ENCODE measurements around the gene WNT7A. TPM values are rescaled to one million over a fixed set of nuclear protein-coding genes. Genes with fewer than 3 reads are reported as not detected.

The WNT7A gene
- total RNA-seq, 2 donors from 2014 or later = 0.13 TPM; not detected in 1

DNA sequence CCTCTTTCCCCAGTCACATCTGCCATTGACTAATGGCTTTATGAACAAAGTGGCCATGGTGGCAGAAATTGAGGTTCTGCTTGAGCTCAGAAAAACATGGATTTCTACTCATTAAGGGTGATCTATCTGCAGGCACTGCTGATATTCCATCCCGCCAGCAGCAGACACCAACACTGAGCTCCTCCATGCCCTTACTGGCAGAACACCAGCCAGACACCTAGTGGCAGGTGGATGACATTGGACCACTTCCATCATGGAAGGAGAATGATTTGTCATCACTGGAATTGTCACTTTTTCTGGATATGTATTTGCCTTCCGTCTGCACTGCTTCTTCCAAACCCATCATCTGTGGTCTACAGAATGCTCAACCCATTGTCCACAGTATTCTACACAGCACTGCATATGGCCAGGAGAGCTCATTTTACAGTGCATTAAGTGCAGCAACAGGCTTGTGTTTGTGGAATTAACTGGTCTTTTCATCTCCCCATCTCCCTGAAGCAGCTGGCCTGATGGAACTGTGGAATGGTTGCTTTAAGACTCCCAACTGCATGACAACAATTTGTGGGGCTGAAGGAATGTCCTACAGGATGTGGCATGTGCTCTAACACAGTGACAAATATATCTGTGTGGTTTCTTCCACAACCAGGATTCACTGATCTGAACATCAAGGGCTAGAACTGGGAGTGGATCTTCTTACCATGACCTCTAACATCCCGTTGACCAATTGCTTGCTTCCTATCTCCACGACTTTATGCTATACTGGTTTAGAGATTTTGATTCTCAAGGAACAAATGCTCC, 103.4 kb downstream of the WNT7A start:
- no peaks in the 10 kb centered on the region for H3K9me3 ChIP-seq (ENCODE audit: control insufficient read depth, low read length)
- no peaks in the 10 kb centered on the region for H3K9me3 Mint-ChIP-seq
- H3K36me3 Mint-ChIP-seq (ENCODE audit: low read depth) = no peaks in the 10 kb centered on the region
- H3K4me1 ChIP-seq (ENCODE audit: control insufficient read depth, insufficient read depth, low read length) = no peaks in the 10 kb centered on the region
- no peak overlapping the region for H3K27ac ChIP-seq (ENCODE audit: low read depth, low read length)
- 90 to 93% methylated on average over 3 to 4 of the region's 4 CpGs for WGBS, 2 experiments (ENCODE audit: insufficient coverage in 1 of 2, insufficient read length in 1 of 2)
- TF ChIP-seq, protein P1, sequence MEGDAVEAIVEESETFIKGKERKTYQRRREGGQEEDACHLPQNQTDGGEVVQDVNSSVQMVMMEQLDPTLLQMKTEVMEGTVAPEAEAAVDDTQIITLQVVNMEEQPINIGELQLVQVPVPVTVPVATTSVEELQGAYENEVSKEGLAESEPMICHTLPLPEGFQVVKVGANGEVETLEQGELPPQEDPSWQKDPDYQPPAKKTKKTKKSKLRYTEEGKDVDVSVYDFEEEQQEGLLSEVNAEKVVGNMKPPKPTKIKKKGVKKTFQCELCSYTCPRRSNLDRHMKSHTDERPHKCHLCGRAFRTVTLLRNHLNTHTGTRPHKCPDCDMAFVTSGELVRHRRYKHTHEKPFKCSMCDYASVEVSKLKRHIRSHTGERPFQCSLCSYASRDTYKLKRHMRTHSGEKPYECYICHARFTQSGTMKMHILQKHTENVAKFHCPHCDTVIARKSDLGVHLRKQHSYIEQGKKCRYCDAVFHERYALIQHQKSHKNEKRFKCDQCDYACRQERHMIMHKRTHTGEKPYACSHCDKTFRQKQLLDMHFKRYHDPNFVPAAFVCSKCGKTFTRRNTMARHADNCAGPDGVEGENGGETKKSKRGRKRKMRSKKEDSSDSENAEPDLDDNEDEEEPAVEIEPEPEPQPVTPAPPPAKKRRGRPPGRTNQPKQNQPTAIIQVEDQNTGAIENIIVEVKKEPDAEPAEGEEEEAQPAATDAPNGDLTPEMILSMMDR (conservative IDR thresholded peaks at IDR 0.05) = peak; percentile 68
- no peaks in the 10 kb centered on the region for H3K36me3 ChIP-seq (ENCODE audit: control insufficient read depth, insufficient read depth, low read length)
- H3K9ac ChIP-seq (ENCODE audit: extremely low read depth, low read length, poor library complexity, severe bottlenecking) = no peak overlapping the region
- H3K27me3 Mint-ChIP-seq (ENCODE audit: insufficient read depth) = peaks cover 2% of the 10 kb centered on the region
- H3K27me3 ChIP-seq (ENCODE audit: control insufficient read depth, insufficient read depth, low read length, poor library complexity, severe bottlenecking) = no peaks in the 10 kb centered on the region
- no peak overlapping the region for H3K4me3 Mint-ChIP-seq
- DNase-seq = peak; percentile 52
- H3K27ac Mint-ChIP-seq = no peak overlapping the region
- no peaks in the 10 kb centered on the region for H3K4me1 Mint-ChIP-seq
- no peak overlapping the region for H3K4me3 ChIP-seq (ENCODE audit: low read length)

DNA sequence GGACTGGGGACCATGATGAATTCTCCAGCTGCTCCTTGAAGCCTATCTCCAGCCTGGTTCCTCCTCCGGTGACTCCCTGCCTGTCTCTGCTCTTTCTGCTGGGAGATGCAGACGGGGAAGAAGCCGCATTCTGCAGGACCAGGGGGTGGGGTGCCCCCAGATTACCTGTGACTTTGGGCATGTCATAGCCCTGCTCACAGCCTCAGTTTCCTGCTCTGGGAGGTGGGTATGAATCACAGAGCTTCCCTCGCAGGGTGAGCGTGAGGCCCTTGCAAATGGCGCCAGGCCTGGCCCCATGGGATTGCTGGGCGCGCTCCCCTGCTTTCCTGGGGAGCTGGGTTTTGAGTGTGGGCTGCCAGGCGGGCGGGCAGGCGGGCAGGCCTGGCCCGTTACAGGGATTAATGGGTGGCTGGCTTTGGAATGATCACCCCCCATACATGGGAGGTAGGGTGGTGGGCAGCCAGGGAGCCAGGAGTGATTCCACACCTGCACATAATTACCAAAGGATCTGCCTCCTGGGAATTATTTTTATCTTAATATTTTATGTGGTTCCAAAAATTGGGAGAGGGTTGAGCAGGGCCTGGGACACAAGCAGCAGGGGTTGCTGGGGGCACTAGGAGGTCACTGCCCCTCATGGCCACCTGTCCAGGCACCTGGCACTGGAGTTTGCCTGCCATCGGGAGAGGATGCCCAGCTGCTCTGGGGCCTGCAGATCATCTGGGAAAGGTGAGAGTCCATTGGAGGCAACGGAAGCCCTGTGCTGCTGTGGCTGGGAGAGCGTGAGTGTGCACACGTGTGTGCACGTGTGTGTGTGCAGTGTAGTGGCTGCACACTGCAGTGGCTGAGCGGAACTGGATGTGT, 106.8 kb downstream of the WNT7A start:
- H3K9me3 Mint-ChIP-seq = no peaks in the 10 kb centered on the region
- TF ChIP-seq, protein P1 (conservative IDR thresholded peaks at IDR 0.05) = no peak
- peak; percentile 24 for DNase-seq
- Histone ChIP-seq H3K27ac (ENCODE audit: low read depth, low read length) (no peak overlapping the region), H3K9me3 (ENCODE audit: control insufficient read depth, low read length) (no peaks in the 10 kb centered on the region), H3K9ac (ENCODE audit: extremely low read depth, low read length, poor library complexity, severe bottlenecking) (no peak overlapping the region), H3K4me3 (ENCODE audit: low read length) (no peak overlapping the region), H3K36me3 (ENCODE audit: control insufficient read depth, insufficient read depth, low read length) (no peaks in the 10 kb centered on the region), H3K4me1 (ENCODE audit: control insufficient read depth, insufficient read depth, low read length) (peaks cover 7% of the 10 kb centered on the region), H3K27me3 (ENCODE audit: control insufficient read depth, insufficient read depth, low read length, poor library complexity, severe bottlenecking) (no peaks in the 10 kb centered on the region)
- peaks cover 11% of the 10 kb centered on the region for H3K4me1 Mint-ChIP-seq
- no peak overlapping the region for H3K4me3 Mint-ChIP-seq
- WGBS, 2 experiments (ENCODE audit: insufficient coverage in 1 of 2, insufficient read length in 1 of 2) = 93% methylated on average over 9 to 18 of the region's 18 CpGs
- H3K27me3 Mint-ChIP-seq (ENCODE audit: insufficient read depth) = peaks cover 2% of the 10 kb centered on the region
- H3K36me3 Mint-ChIP-seq (ENCODE audit: low read depth) = no peaks in the 10 kb centered on the region
- no peak overlapping the region for H3K27ac Mint-ChIP-seq

DNA sequence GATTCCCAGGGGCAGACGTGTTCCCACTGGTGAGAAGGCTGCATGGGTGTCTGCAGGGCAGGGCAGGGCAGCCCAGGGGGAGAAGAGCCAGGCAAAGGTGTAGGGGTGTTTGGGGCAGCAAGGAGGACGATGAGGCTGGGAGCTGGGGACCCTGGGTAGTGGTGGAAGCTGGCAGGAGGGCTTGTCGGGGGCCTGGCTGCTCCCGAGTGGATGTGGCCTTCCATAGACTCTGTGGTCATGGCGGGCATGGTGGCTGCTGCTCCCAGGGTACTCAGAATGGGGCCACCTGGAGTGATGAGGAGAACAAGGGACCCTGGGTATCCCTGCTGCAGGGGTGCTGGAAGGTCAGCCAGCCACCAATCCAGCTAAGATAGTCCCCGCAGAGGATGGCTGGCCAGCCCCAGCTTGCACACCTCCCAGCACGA, 107.5 kb downstream of the WNT7A start:
- TF ChIP-seq, protein P1 (conservative IDR thresholded peaks at IDR 0.05) = no peak
- Mint-ChIP-seq H3K4me3 (no peak overlapping the region), H3K36me3 (ENCODE audit: low read depth) (no peaks in the 10 kb centered on the region), H3K9me3 (no peaks in the 10 kb centered on the region), H3K27me3 (ENCODE audit: insufficient read depth) (peaks cover 2% of the 10 kb centered on the region), H3K27ac (no peak overlapping the region), H3K4me1 (peaks cover 11% of the 10 kb centered on the region)
- H3K36me3 ChIP-seq (ENCODE audit: control insufficient read depth, insufficient read depth, low read length) = no peaks in the 10 kb centered on the region
- H3K27ac ChIP-seq (ENCODE audit: low read depth, low read length) = no peak overlapping the region
- 92 to 100% methylated on average over 4 to 7 of the region's 7 CpGs for WGBS, 2 experiments (ENCODE audit: insufficient coverage in 1 of 2, insufficient read length in 1 of 2)
- H3K27me3 ChIP-seq (ENCODE audit: control insufficient read depth, insufficient read depth, low read length, poor library complexity, severe bottlenecking) = no peaks in the 10 kb centered on the region
- H3K9me3 ChIP-seq (ENCODE audit: control insufficient read depth, low read length) = no peaks in the 10 kb centered on the region
- no peak overlapping the region for H3K9ac ChIP-seq (ENCODE audit: extremely low read depth, low read length, poor library complexity, severe bottlenecking)
- H3K4me1 ChIP-seq (ENCODE audit: control insufficient read depth, insufficient read depth, low read length) = peaks cover 7% of the 10 kb centered on the region
- DNase-seq = peak; percentile 41
- H3K4me3 ChIP-seq (ENCODE audit: low read length) = no peak overlapping the region
